SIG-M5 treated with dmso at 0.1 percent for 504 hours (cell line): ENCODE measurements around the gene CNTN2.

ENCODE experiments used
- DNase-seq: peaks from one replicate; lab custom pipeline; 2025; ENCODE audit not compliant: unreplicated experiment; lab: John Stamatoyannopoulos, UW

Gene CNTN2

DNA sequence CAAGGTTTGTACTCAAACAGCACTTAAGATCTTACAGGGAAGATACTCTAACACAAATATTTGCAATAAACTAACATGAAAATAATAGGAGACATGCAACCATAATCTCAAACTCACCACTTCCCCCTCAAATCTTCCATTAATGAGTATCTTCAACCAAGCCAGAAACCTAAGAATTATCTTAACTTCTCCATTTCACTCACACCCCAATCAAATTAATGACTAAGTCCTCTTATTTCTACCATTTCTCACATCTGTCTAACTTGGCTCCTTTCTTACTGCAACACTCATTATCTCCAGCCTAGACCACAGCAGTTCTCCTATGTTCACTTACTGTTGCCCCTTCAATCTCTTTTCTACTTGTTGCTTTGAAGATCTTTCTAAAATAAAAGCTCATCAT, 68.3 kb downstream of the CNTN2 start:
- no peak for DNase-seq

DNA sequence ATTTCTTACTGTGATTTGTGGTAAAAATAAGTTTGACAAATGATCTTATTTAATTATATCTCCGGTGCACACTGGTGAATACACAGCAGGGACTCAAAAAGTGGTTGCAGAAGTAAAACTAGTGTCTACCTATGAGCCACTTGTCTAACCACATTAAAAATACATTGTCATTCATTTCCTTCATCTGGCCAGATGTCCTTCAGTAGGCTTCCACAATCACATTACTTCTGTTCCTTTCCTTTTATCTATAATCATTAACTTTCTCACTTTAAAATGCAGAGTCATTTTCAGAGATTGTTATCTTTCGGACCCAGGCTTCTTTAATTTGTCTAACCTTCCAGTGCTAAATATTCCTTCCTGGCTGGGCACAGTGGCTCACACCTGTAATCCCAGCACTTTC, 75.7 kb downstream of the CNTN2 start:
- no peak for DNase-seq

DNA sequence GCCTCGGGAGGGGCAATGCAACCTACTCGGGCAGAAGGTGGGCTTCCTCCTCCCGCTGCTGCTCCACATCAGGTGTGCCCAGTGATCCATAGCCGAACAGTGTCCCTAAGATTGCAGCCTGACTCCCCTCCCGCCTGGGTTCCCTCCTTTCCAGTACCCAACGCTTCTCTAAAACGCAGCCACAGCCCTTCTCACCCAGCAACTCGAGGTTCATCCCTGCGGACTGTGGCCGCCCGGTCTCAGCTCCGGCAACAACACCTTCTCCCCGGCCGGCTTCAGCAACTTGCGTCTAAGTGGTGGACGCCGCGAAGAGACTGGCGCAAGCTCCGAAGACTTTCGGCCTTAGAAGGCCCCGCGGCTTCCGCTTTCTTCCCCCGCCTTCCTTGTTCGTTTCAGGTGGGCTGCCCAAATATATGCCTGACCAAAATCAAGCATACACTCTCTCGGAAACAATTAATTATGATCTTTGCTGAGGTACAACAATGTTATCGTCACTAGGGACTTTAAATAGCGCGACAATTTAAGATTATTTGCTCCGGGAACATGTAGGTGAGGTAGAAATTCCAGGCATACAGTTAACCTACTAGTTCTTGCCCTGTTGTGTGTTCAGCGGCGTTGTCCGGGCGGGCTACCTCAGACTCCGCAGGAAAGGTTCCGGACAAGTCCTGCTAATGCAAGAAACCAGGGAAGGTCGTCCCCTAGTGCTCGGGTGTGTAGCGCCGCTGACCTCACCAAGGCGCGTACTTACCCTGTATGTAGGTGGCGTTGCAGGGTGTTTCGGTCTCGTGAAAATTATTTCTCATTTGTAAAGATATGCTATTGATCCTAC, 78.9 kb downstream of the CNTN2 start, which contains the start of gene RBBP5:
Gene RBBP5, minus strand, starts transcription at position 319 of the 829 bp plus-strand sequence. Its CDS starts 105 bp downstream, at position 214.
- DNase-seq = peak; percentile 100

DNA sequence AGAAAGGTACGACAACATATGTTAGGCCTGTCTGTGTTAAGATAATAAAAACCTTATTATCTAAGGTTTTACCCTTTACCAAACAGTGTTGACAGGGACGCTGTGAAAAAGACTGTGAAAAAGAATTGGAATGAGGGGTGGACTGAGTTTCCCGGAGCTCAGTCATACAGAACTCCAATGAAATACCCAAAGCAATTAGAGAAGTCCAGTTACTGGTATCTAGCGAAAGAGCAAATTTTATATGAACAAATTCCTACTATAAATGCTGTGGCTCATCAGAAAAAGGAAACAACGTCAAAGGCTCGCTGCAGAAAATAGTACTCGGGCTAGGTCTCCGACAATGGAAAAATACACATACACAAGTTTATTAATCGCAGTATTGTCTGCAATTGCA, 79.5 kb downstream of the CNTN2 start:
- peak; percentile 55 for DNase-seq

DNA sequence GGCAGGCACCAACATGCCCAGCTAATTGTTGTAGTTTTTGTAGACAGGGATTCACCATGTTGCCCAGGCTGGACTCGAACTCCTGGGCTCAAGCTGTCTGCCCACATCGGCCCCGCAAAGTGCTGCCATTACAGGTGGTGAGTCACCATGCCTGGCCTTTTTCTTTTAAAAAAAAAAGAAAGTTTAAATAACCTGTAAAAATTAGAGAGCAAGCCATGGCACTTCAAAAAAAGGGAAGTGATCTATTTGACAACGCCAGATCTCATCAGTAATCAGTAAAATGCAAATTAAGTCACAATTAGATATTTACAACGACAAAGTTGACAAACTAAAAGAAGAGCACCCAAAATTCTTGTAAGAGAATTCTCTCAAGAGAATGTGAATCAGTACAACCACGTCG, 81.7 kb downstream of the CNTN2 start:
- DNase-seq = no peak

DNA sequence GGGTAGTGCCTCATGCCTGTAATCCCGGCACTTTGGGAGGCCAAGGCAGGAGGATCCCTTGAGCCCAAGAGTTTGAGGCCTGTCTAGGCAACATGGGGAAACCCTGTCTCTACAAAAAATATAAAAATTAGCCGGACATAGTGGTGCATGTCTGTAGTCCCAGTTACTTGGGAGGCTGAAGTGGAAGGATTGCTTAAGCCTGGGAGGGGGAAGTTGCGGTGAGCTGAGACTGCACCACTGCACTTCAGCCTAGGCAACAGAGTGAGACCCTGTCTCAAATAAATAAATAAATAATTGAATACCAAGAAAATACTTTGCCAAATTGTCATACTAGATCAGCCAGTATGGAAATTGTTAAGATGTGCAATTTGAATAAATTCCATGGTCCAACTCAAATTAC, 84.6 kb downstream of the CNTN2 start:
- DNase-seq = peak; percentile 76
